ENCODE data around the gene LPP.

- TF ChIP-seq CTCF (conservative IDR thresholded peaks at IDR 0.05) (no peak), EZH2 (IDR thresholded peaks at IDR 0.05; ENCODE audit: low read depth) (no peak)
Measured at GRCh38 chr3:188722963-188723362, 569.0 kb downstream of the LPP start.

Data from PC-9 (cell line).